Neural crest cell (in vitro differentiated cells): Measurements from ENCODE around the gene GSE1. TPM values are rescaled to one million over a fixed set of nuclear protein-coding genes. Genes with fewer than 3 reads are reported as not detected.

ENCODE experiments used
- DNase-seq: peaks from one replicate; pipeline ENCODE4 v3.0.0; 2021; ENCODE audit warnings: low read depth, mixed read lengths, low spot score
- H3K27ac Mint-ChIP-seq: one replicate; pipeline ENCODE4 v1.8.0; 2021; ENCODE audit warnings: mild to moderate bottlenecking, mixed read lengths; ENCODE audit not compliant: unreplicated experiment
- H3K27me3 Mint-ChIP-seq: 2 replicates; pipeline ENCODE4 v1.8.0; 2021; ENCODE audit warnings: low read depth, mild to moderate bottlenecking, mixed read lengths
- H3K36me3 Mint-ChIP-seq: 2 replicates; pipeline ENCODE4 v1.8.0; 2021; ENCODE audit warnings: low read depth, mild to moderate bottlenecking, mixed read lengths
- H3K4me1 Mint-ChIP-seq: 2 replicates; pipeline ENCODE4 v1.8.0; 2021; ENCODE audit warnings: mixed read lengths
- H3K4me3 Mint-ChIP-seq: one replicate; pipeline ENCODE4 v1.8.0; 2021; ENCODE audit warnings: mild to moderate bottlenecking, mixed read lengths
- H3K9me3 Mint-ChIP-seq: 2 replicates; pipeline ENCODE4 v1.8.0; 2021; ENCODE audit warnings: mixed read lengths
- CTCF ChIP-seq: fragments of 200-600 bp; sonication (generic); conservative IDR thresholded peaks from 2 replicates; pipeline ENCODE4 v1.5.0; 2021; ENCODE audit warnings: antibody characterized with exemption, mild to moderate bottlenecking
- total RNA-seq: library from RNA; stranded (reverse); gene quantifications from 2 replicates; pipeline ENCODE4 v1.2.1, GENCODE V29; 2021

GSE1 gene
- total RNA-seq, 1 donor from 2014 or later = 27.3 TPM

GRCh38 chr16:85616607-85617321 lies 3.6 kb downstream of the GSE1 start:
- Mint-ChIP-seq H3K27me3 (peaks cover 57% of the 10 kb centered on the region), H3K9me3 (no peaks in the 10 kb centered on the region), H3K27ac (no peak overlapping the region), H3K4me3 (peak overlapping the region; percentile 74), H3K4me1 (peaks cover 18% of the 10 kb centered on the region), H3K36me3 (no peaks in the 10 kb centered on the region)
- DNase-seq = no peak
- no peak for TF ChIP-seq CTCF

GRCh38 chr16:85617948-85618347 lies 4.8 kb downstream of the GSE1 start:
- Mint-ChIP-seq H3K27ac (no peak overlapping the region), H3K4me1 (peaks cover 18% of the 10 kb centered on the region), H3K4me3 (peak overlapping the region; percentile 54), H3K27me3 (peaks cover 62% of the 10 kb centered on the region), H3K36me3 (no peaks in the 10 kb centered on the region), H3K9me3 (no peaks in the 10 kb centered on the region)
- no peak for DNase-seq
- TF ChIP-seq CTCF = no peak

GRCh38 chr16:85618521-85618920 lies 5.4 kb downstream of the GSE1 start:
- no peak for DNase-seq
- TF ChIP-seq CTCF = no peak
- Mint-ChIP-seq H3K36me3 (no peaks in the 10 kb centered on the region), H3K4me3 (peak overlapping the region; percentile 45), H3K27ac (no peak overlapping the region), H3K9me3 (no peaks in the 10 kb centered on the region), H3K27me3 (peaks cover 67% of the 10 kb centered on the region), H3K4me1 (peaks cover 18% of the 10 kb centered on the region)

- Mint-ChIP-seq H3K4me1 (peaks cover 18% of the 10 kb centered on the region), H3K27me3 (peaks cover 67% of the 10 kb centered on the region), H3K9me3 (no peaks in the 10 kb centered on the region), H3K4me3 (peak overlapping the region; percentile 45), H3K36me3 (no peaks in the 10 kb centered on the region), H3K27ac (no peak overlapping the region)
- DNase-seq = no peak
- no peak for TF ChIP-seq CTCF
Measured at GRCh38 chr16:85619101-85619891, 6.2 kb downstream of the GSE1 start.

GRCh38 chr16:85620374-85620773 lies 7.3 kb downstream of the GSE1 start:
- no peaks in the 10 kb centered on the region for H3K9me3 Mint-ChIP-seq
- no peak overlapping the region for H3K27ac Mint-ChIP-seq
- H3K4me1 Mint-ChIP-seq = peaks cover 15% of the 10 kb centered on the region
- peaks cover 62% of the 10 kb centered on the region for H3K27me3 Mint-ChIP-seq
- TF ChIP-seq CTCF = no peak
- H3K36me3 Mint-ChIP-seq = no peaks in the 10 kb centered on the region
- DNase-seq = no peak
- H3K4me3 Mint-ChIP-seq = no peak overlapping the region
